ENCODE results near the gene BET1L.

Gene BET1L

GRCh38 chr11:210122-210802 lies 3.1 kb upstream of the BET1L start:
- DNase-seq (ENCODE audit: low read depth in 2 of 2) = no peak

- DNase-seq (ENCODE audit: low read depth in 2 of 2) = no peak
Measured at GRCh38 chr11:209275-210121, 2.3 kb upstream of the BET1L start.

GRCh38 chr11:208917-209260 lies 1.7 kb upstream of the BET1L start:
- no peak for DNase-seq (ENCODE audit: low read depth in 2 of 2)

- peak; percentile 65 to 70 for DNase-seq (ENCODE audit: low read depth in 2 of 2)
Measured at GRCh38 chr11:208181-208916, 1.1 kb upstream of the BET1L start.

- no peak for DNase-seq (ENCODE audit: low read depth in 2 of 2)
Measured at GRCh38 chr11:207863-208180, 623 bp upstream of the BET1L start.

GRCh38 chr11:206526-207207 lies 532 bp downstream of the BET1L start:
- no peak for DNase-seq (ENCODE audit: low read depth in 2 of 2)

- no peak for DNase-seq (ENCODE audit: low read depth in 2 of 2)
Measured at GRCh38 chr11:206002-206384, 1.2 kb downstream of the BET1L start.

GRCh38 chr11:205221-206001 lies 1.8 kb downstream of the BET1L start:
- no peak for DNase-seq (ENCODE audit: low read depth in 2 of 2)

- no peak for DNase-seq (ENCODE audit: low read depth in 2 of 2)
Measured at GRCh38 chr11:204587-205109, 2.6 kb downstream of the BET1L start.

GRCh38 chr11:203945-204586 lies 3.1 kb downstream of the BET1L start:
- no peak for DNase-seq (ENCODE audit: low read depth in 2 of 2)

- DNase-seq (ENCODE audit: low read depth in 2 of 2) = no peak
Measured at GRCh38 chr11:203056-203944, 3.9 kb downstream of the BET1L start.

- DNase-seq (ENCODE audit: low read depth in 2 of 2) = no peak
Measured at GRCh38 chr11:202490-202889, 4.7 kb downstream of the BET1L start.

- DNase-seq (ENCODE audit: low read depth in 2 of 2) = no peak
Measured at GRCh38 chr11:201966-202365, 5.2 kb downstream of the BET1L start.

- DNase-seq (ENCODE audit: low read depth in 2 of 2) = no peak
Measured at GRCh38 chr11:200224-201003, 6.8 kb downstream of the BET1L start.

GRCh38 chr11:199782-200181 lies 7.4 kb downstream of the BET1L start:
- no peak for DNase-seq (ENCODE audit: low read depth in 2 of 2)

GRCh38 chr11:199004-199581 lies 8.1 kb downstream of the BET1L start:
- no peak for DNase-seq (ENCODE audit: low read depth in 2 of 2)

GRCh38 chr11:198236-198806 lies 8.9 kb downstream of the BET1L start:
- DNase-seq (ENCODE audit: low read depth in 2 of 2) = no peak

GRCh38 chr11:197741-198235 lies 9.4 kb downstream of the BET1L start:
- no peak for DNase-seq (ENCODE audit: low read depth in 2 of 2)
